ENCODE measurements around the gene ROCK2.
"Not testable (repeated sequence)": the region's sequence is repeated elsewhere in the genome, so short reads cannot be mapped to it uniquely, and the experiment has no call there.

Gene ROCK2

DNA sequence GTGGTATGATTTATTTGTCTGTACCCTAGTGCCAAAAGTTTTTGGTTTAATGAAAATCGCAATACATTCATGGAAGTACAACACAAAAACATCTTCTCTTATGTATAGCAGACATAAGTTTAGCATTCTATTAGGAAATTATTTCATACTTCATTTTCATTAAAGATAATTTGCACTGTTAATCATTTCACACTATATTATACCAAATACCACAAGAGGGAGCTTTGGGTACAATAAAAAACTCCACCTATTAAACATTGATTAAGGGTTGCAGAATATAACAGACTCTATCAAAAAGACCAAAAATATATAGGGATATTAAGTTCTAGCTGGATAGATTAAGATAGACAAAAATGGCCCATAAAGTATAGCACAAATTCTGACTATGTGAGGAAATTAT is 110.1 kb downstream of the ROCK2 start:
- no peak for DNase-seq (ENCODE audit: low spot score)

DNA sequence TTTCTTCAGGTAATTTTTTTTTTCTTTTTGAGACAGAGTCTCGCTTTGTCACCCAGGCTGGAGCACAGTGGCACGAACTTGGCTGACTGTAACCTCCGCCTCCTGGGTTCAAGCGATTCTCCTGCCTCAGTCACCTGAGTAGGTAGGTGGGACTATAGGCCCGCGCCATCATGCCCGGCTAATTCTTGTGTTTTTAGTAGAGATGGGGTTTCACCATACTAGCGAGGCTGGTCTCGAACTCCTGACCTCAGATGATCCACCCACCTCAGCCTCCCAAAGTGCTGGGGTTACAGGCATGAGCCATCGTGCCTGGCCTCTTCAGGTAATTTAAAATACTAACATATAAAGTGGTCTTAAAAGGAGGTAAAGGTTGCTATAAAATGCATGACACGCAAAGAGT is 113.2 kb downstream of the ROCK2 start:
- DNase-seq (ENCODE audit: low spot score), result not testable (repeated sequence)

DNA sequence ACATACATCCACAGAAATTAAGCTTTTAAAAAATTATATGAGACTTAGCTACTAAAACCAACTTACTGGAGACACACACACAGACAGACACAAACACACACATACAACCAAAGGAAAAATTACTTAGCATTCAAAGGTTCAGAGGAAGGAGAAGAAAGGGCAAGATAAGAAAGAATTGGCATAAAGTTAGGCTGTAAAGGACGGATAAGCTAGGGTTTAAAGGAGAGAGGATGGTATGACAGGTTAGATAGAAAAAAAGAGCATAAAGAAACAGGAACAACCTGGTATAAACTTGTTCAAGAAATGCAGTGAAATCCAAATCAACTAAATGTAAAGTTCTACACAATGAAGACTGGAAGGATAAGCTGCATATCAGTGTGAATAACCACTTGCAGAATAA is 115.7 kb downstream of the ROCK2 start:
- no peak for DNase-seq (ENCODE audit: low spot score)

DNA sequence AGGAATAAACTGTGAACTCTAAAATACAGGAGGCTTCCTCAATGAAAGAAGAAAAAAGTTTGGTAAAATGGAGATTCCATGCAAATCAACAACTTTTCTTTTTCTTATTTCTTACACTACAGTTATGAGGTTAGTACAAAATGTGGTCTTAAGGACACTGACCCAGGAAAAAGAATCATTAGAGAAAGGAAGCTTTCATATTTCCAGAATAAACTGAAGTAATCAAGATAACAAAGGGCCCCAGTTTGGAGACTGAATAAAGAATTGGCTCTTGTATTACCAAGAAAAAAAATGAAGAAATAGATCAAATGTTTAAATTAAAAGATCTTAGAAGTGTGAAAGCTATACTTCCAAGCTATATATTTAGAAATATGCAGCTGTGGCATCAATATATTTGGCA is 116.8 kb downstream of the ROCK2 start:
- no peak for DNase-seq (ENCODE audit: low spot score)

DNA sequence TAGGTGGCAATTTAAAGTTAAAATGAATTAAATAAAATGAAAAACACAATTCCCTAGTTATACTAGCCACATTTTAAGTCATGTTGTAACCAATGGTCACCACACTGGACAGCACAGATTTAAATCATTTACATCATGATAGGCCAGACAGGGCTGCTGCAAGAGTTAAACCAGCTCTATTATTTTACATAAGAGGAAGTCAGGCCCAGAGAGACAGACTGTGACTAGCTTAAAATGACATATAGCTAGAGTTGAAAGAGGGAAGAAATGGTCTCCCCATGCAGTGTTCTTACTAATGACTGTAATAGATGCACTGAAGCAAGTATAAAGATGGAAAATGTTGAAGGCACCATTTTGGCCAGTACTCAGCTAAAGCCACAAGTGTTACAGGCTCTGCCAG is 119.5 kb downstream of the ROCK2 start:
- DNase-seq (ENCODE audit: low spot score), result no peak

DNA sequence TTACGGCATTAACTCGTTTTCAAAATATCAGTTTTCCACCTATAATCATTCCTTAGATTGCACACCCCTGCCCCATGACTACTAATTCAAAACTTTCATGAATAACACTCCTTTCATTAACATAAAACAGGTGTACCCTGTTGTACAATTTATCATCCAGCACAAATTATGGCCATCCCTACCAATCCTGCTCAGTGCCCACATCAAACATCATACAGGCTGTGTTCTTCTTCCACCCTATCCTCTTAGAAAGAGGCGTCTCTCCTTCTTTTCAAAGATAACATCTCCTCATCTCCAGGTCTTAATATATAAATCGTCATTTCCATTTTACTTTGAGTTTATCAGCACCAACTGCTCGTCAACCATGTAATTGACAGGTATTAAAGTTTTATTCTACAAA is 121.6 kb downstream of the ROCK2 start:
- no peak for DNase-seq (ENCODE audit: low spot score)

DNA sequence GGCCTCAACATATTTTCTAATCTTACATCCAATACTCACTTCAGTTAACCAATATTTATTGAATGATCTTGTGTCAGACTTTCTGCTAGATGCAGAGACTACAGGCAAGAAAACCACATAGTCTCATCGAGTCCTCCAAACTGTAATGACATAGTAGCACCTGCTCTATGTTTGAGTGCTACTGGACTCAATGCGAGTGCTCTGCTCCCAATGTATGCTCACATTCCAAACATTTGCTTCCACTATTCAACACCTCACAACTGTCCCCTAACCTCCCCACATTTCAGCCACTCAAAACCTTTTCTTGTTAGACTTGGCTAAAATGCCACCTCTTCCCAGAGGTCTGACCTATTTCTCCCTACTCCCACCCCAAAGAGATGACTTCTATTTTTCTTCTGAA is 124.0 kb downstream of the ROCK2 start:
- no peak for DNase-seq (ENCODE audit: low spot score)

DNA sequence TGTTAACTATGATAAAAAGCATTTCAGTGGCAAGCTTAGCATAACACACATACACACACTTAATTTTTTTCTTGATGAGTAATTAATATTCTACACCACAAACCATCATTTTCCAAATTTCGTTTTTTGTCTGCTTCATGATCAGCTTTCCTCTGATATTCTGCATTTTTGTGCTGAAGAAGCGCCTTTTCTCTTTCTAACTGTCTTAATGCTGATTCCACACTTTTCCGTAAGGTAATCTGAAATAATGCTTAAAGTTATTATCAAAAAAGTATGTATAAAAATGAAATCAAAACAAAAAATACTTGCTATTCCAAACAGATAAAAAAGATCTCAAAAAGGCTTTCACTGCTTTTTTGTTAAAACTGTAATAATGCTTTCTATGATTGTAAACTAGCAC is 129.0 kb downstream of the ROCK2 start:
- DNase-seq (ENCODE audit: low spot score), result no peak

DNA sequence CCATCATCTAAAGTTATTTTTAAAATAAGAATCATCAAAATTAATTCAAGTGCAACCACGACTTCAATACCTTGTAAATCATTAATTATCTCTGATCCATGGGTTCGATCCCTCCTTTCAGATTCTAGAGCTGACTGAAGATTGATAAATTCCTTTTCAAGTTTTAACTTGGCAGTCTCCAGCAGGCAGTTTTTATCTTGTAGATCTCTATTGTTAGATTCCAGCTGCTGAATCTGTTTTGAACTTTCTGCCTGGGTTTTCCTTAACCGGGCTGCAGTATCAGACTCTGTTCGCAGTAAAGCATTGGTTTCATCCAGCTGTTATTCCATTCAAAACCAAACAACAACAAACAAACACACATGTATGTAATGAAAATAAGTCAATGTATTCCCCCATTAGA is 129.7 kb downstream of the ROCK2 start:
- no peak for DNase-seq (ENCODE audit: low spot score)

DNA sequence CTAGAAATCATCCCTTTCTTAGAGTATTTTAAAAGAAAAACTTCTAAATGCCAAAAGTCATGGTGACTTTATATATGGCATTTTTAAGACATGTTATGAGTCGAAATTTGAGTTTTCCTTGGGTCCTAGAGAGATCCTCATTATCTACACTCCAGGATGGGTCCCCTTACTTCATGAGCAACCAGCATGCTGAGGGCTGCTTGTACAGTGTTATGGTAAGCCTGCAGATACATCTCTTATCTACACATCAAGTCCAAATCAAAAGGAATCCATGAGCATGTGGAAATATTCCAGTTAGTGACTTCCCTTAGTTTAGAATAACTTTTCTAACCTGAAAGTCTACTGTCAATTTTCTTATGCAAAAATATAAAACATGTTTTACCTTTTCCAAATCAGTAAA is 130.5 kb downstream of the ROCK2 start:
- no peak for DNase-seq (ENCODE audit: low spot score)

DNA sequence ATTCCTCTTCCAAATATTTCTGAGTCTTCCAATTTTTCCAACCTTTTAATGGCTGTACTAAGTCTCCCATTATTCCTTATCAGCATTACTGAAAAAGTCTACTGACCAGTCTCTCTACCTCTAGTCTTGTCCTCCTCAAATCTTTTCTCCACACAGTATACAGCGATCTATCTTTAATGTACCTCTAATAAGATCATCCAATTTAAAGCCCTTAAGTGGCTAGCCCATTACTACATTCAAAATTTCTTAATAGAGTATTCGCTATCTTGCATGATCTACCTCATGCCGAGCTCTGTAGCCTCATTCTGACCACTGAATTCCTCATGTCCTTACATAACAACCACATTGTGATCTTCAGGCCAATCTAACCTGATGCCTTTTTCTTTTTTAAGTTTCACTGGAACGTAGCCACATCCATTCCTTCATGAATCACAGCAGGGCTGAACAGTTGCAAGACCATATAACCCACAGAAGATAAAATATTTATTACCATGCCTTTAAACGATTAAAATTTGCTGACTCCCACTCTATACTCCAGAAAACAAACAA is 131.3 kb downstream of the ROCK2 start:
- no peak for DNase-seq (ENCODE audit: low spot score)

DNA sequence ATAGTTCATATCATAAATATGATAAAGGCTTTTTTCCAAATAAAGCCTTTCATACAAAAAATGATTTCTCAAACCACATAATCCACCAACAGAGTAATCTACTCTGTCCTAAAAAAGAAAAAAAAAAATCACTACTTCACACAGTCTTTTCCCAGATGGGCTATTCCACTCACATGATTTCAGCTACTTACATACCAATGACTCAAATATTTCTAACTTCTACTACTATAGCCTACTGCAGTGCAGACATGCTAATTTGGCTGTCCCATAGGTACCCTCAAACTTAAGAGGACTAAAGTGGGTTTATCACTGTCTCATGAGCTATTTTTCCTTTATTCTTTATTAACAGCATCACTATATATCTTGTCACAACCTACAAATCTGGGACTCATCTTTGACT is 131.8 kb downstream of the ROCK2 start:
- no peak for DNase-seq (ENCODE audit: low spot score)

DNA sequence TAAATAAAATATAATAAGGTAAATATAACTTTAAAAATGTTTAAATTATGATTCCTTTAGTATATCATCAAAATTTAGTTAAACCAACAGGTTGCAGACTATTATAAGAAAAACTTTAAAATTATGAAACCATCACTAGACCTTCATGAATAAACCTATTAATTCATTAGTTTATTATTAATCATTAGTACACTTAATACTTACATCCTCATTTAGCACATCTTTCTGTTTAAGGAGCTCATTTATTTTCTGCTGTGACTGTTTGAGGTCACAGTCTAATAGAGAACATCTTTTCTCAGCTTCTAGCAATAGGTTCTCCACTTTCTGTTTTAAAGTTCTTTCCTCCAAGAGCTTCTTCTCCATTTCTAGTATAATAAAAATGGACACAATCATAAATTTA is 136.4 kb downstream of the ROCK2 start:
- DNase-seq (ENCODE audit: low spot score), result no peak

DNA sequence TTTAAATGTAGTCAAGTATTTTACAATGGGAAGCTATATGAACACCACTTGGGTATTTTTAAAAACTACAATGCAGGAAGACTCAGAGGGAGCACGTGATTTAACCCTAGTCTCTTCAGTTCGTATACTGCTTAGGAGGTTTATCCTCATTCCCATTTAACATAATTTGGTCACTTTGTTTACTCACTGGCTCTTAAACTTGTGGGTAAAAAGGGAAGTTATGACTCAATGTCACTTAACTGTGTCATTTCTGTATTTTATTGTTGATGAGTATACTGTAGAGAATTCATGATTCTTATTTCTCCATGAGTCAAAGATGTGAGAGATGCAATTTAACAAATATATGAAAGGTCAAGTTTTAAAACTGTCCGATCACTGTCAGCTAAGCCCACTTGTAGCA is 141.0 kb downstream of the ROCK2 start:
- DNase-seq (ENCODE audit: low spot score), result peak; percentile 2

DNA sequence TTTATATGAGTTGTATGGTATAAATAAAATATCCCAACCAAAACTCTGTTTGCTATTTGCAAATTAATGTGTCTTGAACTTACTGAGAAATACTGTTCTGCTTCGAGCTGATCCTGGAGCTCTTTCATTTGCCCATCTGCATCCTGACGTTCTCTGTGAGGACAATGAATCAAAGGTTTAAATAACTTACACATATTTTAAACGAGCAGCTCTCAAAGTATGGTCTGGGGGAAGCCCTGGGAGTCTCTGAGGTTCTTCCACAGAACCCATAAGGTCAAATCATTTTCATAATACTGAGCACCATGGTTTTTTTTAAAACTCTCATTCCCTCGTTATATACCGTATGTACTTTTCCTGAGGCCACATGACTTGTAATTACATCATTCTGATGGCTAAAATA is 142.5 kb downstream of the ROCK2 start:
- DNase-seq (ENCODE audit: low spot score), result no peak

DNA sequence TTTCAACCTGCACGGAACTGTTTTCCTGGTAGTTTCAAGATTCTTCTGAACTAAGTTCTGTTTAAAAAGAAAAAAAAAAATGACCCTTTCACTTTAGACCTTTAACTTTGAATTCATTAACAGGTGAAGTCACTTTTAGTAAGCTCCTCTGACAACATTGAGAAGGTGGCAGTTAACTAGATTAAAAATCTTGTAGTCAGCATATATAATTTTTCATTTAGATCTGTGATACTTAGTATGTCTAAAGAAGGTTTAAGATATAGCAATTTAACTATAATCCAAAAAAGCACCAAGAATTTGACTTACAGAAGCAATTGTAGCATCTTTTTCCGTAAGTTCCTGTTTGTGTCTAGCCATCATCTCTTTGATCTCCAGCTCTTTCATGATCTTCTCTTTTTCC is 143.8 kb downstream of the ROCK2 start:
- DNase-seq (ENCODE audit: low spot score), result no peak

DNA sequence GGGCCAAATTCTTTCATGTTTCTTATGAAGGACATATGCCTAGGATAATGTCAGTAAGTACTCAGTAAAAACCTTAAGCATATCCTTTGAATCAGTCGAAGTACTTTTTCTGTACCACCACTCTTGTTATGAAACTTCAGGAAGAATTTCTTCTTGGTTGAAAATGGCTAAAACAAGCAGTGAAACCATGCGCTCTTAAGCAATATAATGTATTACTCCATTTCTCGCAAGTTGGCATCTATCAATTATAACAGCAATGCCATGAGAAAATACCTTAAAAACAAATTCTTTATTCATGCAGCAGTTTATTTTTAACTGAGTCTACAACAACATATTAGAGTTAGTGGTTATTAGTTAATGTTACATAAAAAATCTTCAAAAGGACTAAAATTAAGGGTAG is 148.2 kb downstream of the ROCK2 start:
- no peak for DNase-seq (ENCODE audit: low spot score)

DNA sequence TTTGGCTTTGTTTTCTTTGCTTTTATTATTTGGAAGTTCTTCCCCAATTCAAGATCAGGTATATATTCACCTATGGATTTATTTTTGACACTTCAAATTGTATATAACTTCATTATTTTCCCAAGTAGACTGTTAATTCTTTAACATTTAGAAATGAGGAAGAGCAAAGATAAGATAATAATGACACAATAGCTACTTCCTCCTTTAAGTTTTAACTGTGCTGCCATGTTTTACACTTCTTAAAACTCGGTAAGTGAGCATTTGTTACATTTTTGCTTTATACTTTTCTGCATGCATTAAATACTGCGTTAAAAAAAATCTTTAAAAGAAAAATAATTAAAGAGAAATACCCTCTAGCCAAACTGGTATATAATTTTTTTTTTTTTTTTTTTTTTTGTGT is 156.7 kb downstream of the ROCK2 start:
- DNase-seq (ENCODE audit: low spot score), result no peak

DNA sequence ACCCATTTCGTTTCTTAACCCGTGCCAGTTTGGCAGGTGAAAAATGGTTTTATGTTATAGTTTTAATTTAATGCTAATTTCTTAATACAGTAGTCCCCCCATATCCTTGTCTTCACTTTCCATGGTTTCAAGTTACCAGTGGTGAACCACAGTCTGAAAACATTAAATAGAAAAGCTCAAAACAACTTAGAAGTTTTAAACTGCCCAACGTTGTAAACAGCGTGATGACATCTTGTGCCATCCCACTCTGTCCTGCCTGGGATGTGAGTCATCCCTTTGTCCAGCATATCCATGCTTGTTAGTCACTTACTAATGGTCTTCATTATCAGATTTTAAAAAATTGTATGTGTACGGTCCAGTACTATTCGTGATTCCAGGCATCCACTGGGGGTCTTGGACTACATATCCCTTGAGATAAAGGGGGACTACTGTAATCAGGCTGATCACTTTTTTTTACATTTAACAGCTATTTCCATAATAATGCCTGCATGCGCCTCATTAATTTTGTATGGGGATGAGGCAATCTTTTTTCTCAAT is 157.3 kb downstream of the ROCK2 start:
- DNase-seq (ENCODE audit: low spot score), result no peak

DNA sequence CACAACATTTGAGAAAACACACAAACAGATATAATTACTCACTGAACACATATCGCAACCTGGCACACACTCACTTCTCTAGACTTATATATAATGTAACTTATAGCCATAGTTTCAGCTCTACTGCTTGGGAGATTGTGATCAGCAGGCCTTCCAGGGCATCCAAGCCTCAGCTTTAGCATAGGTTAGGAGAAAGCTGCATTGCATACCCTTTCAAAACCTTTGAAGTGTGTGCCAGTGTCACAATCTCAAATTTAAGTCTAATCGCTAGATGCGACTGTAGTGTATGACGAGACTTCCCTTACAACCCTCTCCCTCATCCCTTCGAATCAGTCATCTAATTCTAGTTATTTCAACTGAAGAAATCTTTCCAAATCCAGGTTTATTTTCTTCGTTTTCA is 158.3 kb downstream of the ROCK2 start:
- DNase-seq (ENCODE audit: low spot score), result no peak

DNA sequence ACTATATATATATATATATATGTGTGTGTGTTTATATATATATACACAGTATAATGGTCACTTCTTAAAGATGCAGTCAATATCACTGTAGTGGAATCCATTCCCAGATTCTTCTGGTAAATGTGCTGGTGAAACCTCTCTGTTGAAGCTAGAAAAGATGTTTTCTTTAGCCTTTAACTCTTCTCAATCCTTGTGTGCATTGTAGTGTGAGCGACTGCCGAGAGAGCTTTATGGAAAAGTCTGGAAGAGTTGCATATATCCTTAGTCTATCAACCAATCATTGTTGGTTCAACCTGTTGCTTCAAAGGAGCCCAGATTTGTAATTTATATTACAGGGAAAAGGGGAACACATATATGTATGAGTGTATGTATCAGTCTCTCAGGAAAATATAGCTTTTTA is 161.5 kb downstream of the ROCK2 start:
- no peak for DNase-seq (ENCODE audit: low spot score)

DNA sequence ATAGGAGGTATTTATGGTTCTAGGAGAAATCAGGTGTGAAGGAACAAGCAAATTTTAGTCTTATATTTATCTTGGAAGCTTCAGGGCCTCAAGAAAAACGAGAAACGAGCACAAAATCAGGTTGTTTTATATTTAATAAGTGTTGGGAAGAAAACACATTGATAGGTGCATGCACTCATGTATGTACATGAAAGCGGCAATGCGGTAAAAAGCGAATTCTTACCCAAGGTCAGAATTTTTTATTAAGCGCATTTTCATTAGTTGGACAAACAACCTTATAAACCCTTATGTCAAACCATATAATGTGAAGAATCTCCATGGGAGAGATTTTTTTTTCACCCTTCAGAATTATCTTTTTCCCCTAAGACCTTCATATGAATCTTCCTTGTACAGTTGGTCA is 163.8 kb downstream of the ROCK2 start:
- no peak for DNase-seq (ENCODE audit: low spot score)

DNA sequence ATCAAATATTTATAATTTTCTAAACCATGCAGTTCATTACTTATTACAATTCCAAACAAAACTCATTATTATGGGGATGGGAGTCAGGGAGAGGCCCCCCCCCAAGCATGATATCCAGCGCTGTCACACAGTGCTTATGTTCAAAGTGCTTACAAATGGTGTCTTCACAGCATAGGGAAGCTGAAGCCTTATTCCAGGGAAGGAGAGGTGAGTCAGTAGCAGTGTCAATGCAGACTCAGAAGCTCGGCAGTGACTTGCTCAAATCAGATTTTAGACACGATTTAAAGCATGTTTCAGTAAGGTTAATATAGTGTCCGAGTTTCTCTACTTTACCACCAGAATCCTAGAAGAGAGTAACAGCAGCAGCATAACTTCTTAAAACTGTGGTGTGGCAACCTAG is 164.5 kb downstream of the ROCK2 start:
- DNase-seq (ENCODE audit: low spot score), result no peak

DNA sequence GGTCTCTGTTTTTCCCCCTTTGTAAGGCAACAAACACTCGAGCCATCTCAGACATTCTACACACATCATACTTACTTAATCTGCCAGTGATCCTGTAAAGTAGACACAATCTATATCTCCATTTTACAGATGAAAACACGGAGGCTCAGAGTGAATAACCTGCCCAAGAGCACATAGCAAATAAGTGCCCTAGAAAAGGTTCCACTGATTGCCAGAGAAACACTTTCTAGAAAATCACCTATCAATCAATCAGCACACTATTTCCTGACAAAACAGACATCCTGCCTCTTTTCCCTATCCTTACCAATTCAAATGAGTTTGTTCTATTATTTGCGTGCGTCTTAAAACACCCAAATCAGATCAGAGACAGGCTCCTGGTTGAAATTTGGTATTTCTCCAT is 165.2 kb downstream of the ROCK2 start:
- no peak for DNase-seq (ENCODE audit: low spot score)

All from CD4-positive, alpha-beta T cell treated with Interleukin-2 at 100 ng/mL for 4 hours (primary cell).